Heart left ventricle (tissue), 16 donors: Measurements from ENCODE around the gene KCNH5. TPM values are rescaled to one million over a fixed set of nuclear protein-coding genes. Genes with fewer than 3 reads are reported as not detected.

Experiments
- ATAC-seq, 4 donors: fragments of 200-7000 bp; cut with Tn5 transposase; one replicate each; pipeline ENCODE4 v1.9.1; 2020 to 2022; ENCODE audit warnings: moderate library complexity in 4 of 4, mild to moderate bottlenecking in 3 of 4, moderate number of reproducible peaks in 1 of 4
- DNase-seq, 5 donors: peaks; one replicate each; pipeline ENCODE4 v3.0.0-alpha.2; 2020
- H3K27ac ChIP-seq, 12 donors: fragments of 200-600 bp; sonication (generic) in 4 of 12; one replicate each; pipeline versions ENCODE4 v1.5.0 to v1.8.0; 2016 to 2022; ENCODE audit warnings: mild to moderate bottlenecking in 2 of 12
- H3K27me3 ChIP-seq, 9 donors: fragments of 200-600 bp; sonication (generic) in 2 of 9; one replicate each; pipeline versions ENCODE4 v1.5.1 to v1.8.0; 2016 to 2022; ENCODE audit warnings: mild to moderate bottlenecking in 3 of 9
- H3K36me3 ChIP-seq, 9 donors: fragments of 200-600 bp; sonication (generic) in 2 of 9; one replicate each; pipeline versions ENCODE4 v1.5.0 to v1.8.0; 2018 to 2022; ENCODE audit warnings: mild to moderate bottlenecking in 2 of 9
- H3K4me1 ChIP-seq, 12 donors: fragments of 200-600 bp; sonication (generic) in 4 of 12; one replicate each; pipeline versions ENCODE4 v1.5.0 to v1.8.0; 2016 to 2022; ENCODE audit warnings: mild to moderate bottlenecking in 3 of 12
- H3K4me3 ChIP-seq, 12 donors: fragments of 200-600 bp; sonication (generic) in 4 of 12; one replicate each; pipeline versions ENCODE4 v1.5.0 to v1.8.0; 2017 to 2022; ENCODE audit warnings: mild to moderate bottlenecking in 9 of 12, moderate library complexity in 4 of 12
- H3K9me3 ChIP-seq, 12 donors: fragments of 200-600 bp; sonication (generic) in 4 of 12; one replicate each; pipeline versions ENCODE4 v1.5.0 to v1.8.0; 2016 to 2022; ENCODE audit warnings: mild to moderate bottlenecking in 1 of 12
- CTCF ChIP-seq, 12 donors: fragments of 200-600 bp; sonication (generic) in 4 of 12; IDR thresholded peaks; one replicate each; pipeline versions ENCODE4 v1.5.0 to v1.8.0; 2018 to 2022; ENCODE audit warnings: antibody characterized with exemption in 12 of 12, mild to moderate bottlenecking in 5 of 12
- POLR2A ChIP-seq, 2 donors: fragments of 450-650 bp; IDR thresholded peaks; one replicate each; pipeline ENCODE4 v1.6.1; 2017; ENCODE audit warnings: antibody characterized with exemption in 2 of 2, mild to moderate bottlenecking in 2 of 2, moderate library complexity in 2 of 2
- WGBS, 4 donors: extraction: QIAGEN DNeasy Blood & Tissue Kit in 2 of 4; methylation state at CpG; one replicate each; pipeline versions ENCODE4 v1.1.5 to v1.1.7; 2013 to 2018; 5-methylcytosine and 5-hydroxymethylcytosine counted together
- intact Hi-C, 10 donors: fragments of 100-400 bp; cut with DNase I; formaldehyde crosslinking; loops; one replicate each; pipeline versions ENCODE4 v1.11.1 to v1.14.2; 2022
- polyA plus RNA-seq, 2 donors: library from polyadenylated mRNA; stranded (reverse); fragments of 200-250 nt; gene quantifications; one replicate each; pipeline ENCODE4 v1.2.3, GENCODE V29; 2013
- total RNA-seq, 9 donors: library from RNA; depleted of rRNA in 2 of 9; stranded (reverse); fragments of >200 nt in 2 of 9; fragmentation: NEBNext Ultra II Directional in 3 of 9; extraction: Animal tissue kit (Norgen Biotek cat#: 25700) in 3 of 9; gene quantifications; one replicate each; pipeline versions ENCODE4 v1.1.0 to v1.2.4, GENCODE V29; 2016 to 2023
- donor health status: ischemic (EF 13 %, LVEDD 7.1; RV severe dilation, severe dysfunction).
- donor health status: healthy with polysubstance abuse.
- donor health status: DM: no; HTN: yes; CAD: no.
- donor health status: DM: no; HTN: no; CAD: no.
- donor health status: ischemic (EF 25% LVEDD 6.9; RV normal size, moderate dysfunction).
- donor health status: ischemic (EF 25% LVEDD 5.7; RV mildly dilated, moderate dysfunction).
- donor health status: healthy.
- donor health status: DM: yes; HTN: yes; CAD: no.
- donor health status: ischemic (EF 35%, LVEDD 5.7; RV mildly dilated, moderate dysfunction).
- donor health status: nonischemic (EF 11% LVEDD 7.7; RV severe dilation, severe dysfunction).
- donor health status: DM: yes; HTN: yes; CAD: no.
- donor health status: PGD.
- donor health status: ischemic (EF 29% LVEDD 5.4; RV normal size, mild dysfunction).
- donor health status: nonischemic (EF 23%, LVEDD 6.1; RV moderate dilation, normal function).

The KCNH5 gene
- total and polyA plus RNA-seq, 11 donors: 0.17 to 0.66 TPM; not detected in 9

- TF ChIP-seq POLR2A (IDR thresholded peaks at IDR 0.05): no peak
- no peak for TF ChIP-seq CTCF (IDR thresholded peaks at IDR 0.05)
- 86 to 91% (median 90%) methylated on average over 2 of the region's 2 CpGs for WGBS, 4 donors
- intact Hi-C loops: no loop called here
- Histone ChIP-seq H3K36me3 (no peaks in the 10 kb centered on the region), H3K4me1 (no peaks in the 10 kb centered on the region), H3K27me3 (peaks cover 0 to 5% (median 0%) of the 10 kb centered on the region in 9 donors), H3K4me3 (no peak overlapping the region), H3K27ac (no peak overlapping the region), H3K9me3 (no peaks in the 10 kb centered on the region)
- DNase-seq (no peak), ATAC-seq (no peak)
Observed at GRCh38 chr14:63026491-63026890, 18.8 kb downstream of the KCNH5 start.

- WGBS, 4 donors: 75 to 83% (median 80%) methylated on average over 4 of the region's 4 CpGs
- Histone ChIP-seq H3K27me3 (peaks cover 0 to 9% (median 0%) of the 10 kb centered on the region in 9 donors), H3K9me3 (no peaks in the 10 kb centered on the region), H3K4me1 (no peaks in the 10 kb centered on the region), H3K36me3 (no peaks in the 10 kb centered on the region), H3K4me3 (no peak overlapping the region), H3K27ac (no peak overlapping the region)
- intact Hi-C loops: no loop called here
- no peak for DNase-seq
- no peak for ATAC-seq
- TF ChIP-seq POLR2A (IDR thresholded peaks at IDR 0.05) (no peak), CTCF (IDR thresholded peaks at IDR 0.05) (no peak)
Observed at GRCh38 chr14:63014621-63015020, 30.6 kb downstream of the KCNH5 start.

GRCh38 chr14:63012171-63012570, 33.1 kb downstream of the KCNH5 start:
- Histone ChIP-seq H3K27ac (no peak overlapping the region), H3K36me3 (no peaks in the 10 kb centered on the region), H3K4me3 (no peak overlapping the region), H3K4me1 (no peaks in the 10 kb centered on the region), H3K27me3 (peaks cover 0 to 9% (median 0%) of the 10 kb centered on the region in 9 donors), H3K9me3 (no peaks in the 10 kb centered on the region)
- no peak for DNase-seq
- no peak for ATAC-seq
- TF ChIP-seq CTCF (IDR thresholded peaks at IDR 0.05) (no peak), POLR2A (IDR thresholded peaks at IDR 0.05) (no peak)
- intact Hi-C loops: no loop called here
- WGBS, 4 donors: 75 to 90% (median 87%) methylated on average over 3 of the region's 3 CpGs

GRCh38 chr14:63011623-63012022, 33.6 kb downstream of the KCNH5 start:
- H3K36me3 ChIP-seq: no peaks in the 10 kb centered on the region
- ATAC-seq: no peak
- DNase-seq: no peak
- 30 to 33% (median 32%) methylated on average over 2 of the region's 2 CpGs for WGBS, 4 donors
- no peak overlapping the region for H3K4me3 ChIP-seq
- H3K9me3 ChIP-seq: no peaks in the 10 kb centered on the region
- TF ChIP-seq POLR2A (IDR thresholded peaks at IDR 0.05): no peak
- TF ChIP-seq CTCF (IDR thresholded peaks at IDR 0.05): no peak
- intact Hi-C loops: no loop called here
- no peaks in the 10 kb centered on the region for H3K4me1 ChIP-seq
- H3K27me3 ChIP-seq: peaks cover 0 to 9% (median 0%) of the 10 kb centered on the region in 9 donors
- H3K27ac ChIP-seq: no peak overlapping the region
